ENCODE measurements around the gene OR2T11. TPM values are rescaled to one million over a fixed set of nuclear protein-coding genes. Genes with fewer than 3 reads are reported as not detected.
"Not testable (repeated sequence)": the region's sequence is repeated elsewhere in the genome, so short reads cannot be mapped to it uniquely, and the experiment has no call there.

OR2T11 gene
- total RNA-seq, 4 donors from 2014 or later: not detected

- Histone ChIP-seq H3K4me3 (no peak overlapping the region), H3K27ac (no peak overlapping the region), H3K36me3 (no peaks in the 10 kb centered on the region), H3K4me1 (no peaks in the 10 kb centered on the region), H3K27me3 (no peaks in the 10 kb centered on the region), H3K9me3 (no peaks in the 10 kb centered on the region)
- 83 to 89% methylated on average over 3 of the region's 3 CpGs for WGBS, 2 donors
- intact Hi-C loops (cut with DNase I): no loop called here
- DNase-seq: no peak
- TF ChIP-seq CTCF (IDR thresholded peaks at IDR 0.05) (no peak), POLR2A (IDR thresholded peaks at IDR 0.05) (no peak)
Measured at GRCh38 chr1:248589334-248589733, 45.6 kb downstream of the OR2T11 start.

- no peaks in the 10 kb centered on the region for H3K27me3 ChIP-seq
- intact Hi-C loops (cut with DNase I): no loop called here
- no peaks in the 10 kb centered on the region for H3K36me3 ChIP-seq
- H3K4me1 ChIP-seq: no peaks in the 10 kb centered on the region
- no peaks in the 10 kb centered on the region for H3K9me3 ChIP-seq
- no peak overlapping the region for H3K27ac ChIP-seq
- TF ChIP-seq CTCF (IDR thresholded peaks at IDR 0.05) (no peak), POLR2A (IDR thresholded peaks at IDR 0.05) (no peak)
- H3K4me3 ChIP-seq: no peak overlapping the region
- DNase-seq: no peak
- WGBS, 2 donors: 60 to 62% methylated on average over 3 of the region's 3 CpGs
Measured at GRCh38 chr1:248585266-248585665, 49.6 kb downstream of the OR2T11 start.

GRCh38 chr1:248576260-248576980, 58.5 kb downstream of the OR2T11 start:
- Histone ChIP-seq H3K9me3 (no peaks in the 10 kb centered on the region), H3K4me1 (no peaks in the 10 kb centered on the region), H3K4me3 (no peak overlapping the region), H3K27me3 (no peaks in the 10 kb centered on the region), H3K27ac (no peak overlapping the region), H3K36me3 (no peaks in the 10 kb centered on the region)
- intact Hi-C loops (cut with DNase I): no loop called here
- DNase-seq: no peak
- 71 to 72% methylated on average over 9 of the region's 9 CpGs for WGBS, 2 donors
- TF ChIP-seq CTCF (IDR thresholded peaks at IDR 0.05) (no peak), POLR2A (IDR thresholded peaks at IDR 0.05) (no peak)

- H3K36me3 ChIP-seq; H3K4me1 ChIP-seq; intact Hi-C loops (cut with DNase I); H3K4me3 ChIP-seq; DNase-seq; H3K27ac ChIP-seq; H3K27me3 ChIP-seq; H3K9me3 ChIP-seq: not testable (repeated sequence)
- WGBS, 2 donors: 76 to 88% methylated on average over 3 of the region's 3 CpGs
Measured at GRCh38 chr1:248574657-248575056, 60.2 kb downstream of the OR2T11 start, which contains the start of gene OR2T34. OR2T34 (minus strand) TSS chr1:248574757; CDS start chr1:248574757, 0 bp downstream.

GRCh38 chr1:248573856-248574255, 61.0 kb downstream of the OR2T11 start:
- H3K4me3 ChIP-seq; H3K4me1 ChIP-seq; DNase-seq; intact Hi-C loops (cut with DNase I); H3K36me3 ChIP-seq; H3K27me3 ChIP-seq; H3K9me3 ChIP-seq; H3K27ac ChIP-seq: not testable (repeated sequence)
- WGBS, 2 donors: 80% methylated on average over 2 of the region's 8 CpGs; no CpG with 5 or more reads in 1 of the 2 donors

Small RNA genes within 50 kb of the gene (small RNA-seq; reads per million reads assigned to genes)
- gene RF00019: 0 reads per million in 4 donors

Other genes with a start within 250 kb of the OR2T11 start
- not detected for gene OR2T1, start 232.0 kb downstream of the OR2T11 start, total RNA-seq
- gene OR2T2, start 189.5 kb downstream of the OR2T11 start, total RNA-seq: not detected
- not detected for gene OR2T3, start 161.7 kb downstream of the OR2T11 start, total RNA-seq
- not detected for gene OR2T5, start 146.5 kb downstream of the OR2T11 start, total RNA-seq
- not detected for gene OR2G6, start 127.0 kb downstream of the OR2T11 start, total RNA-seq
- not detected for gene OR2T29, start 72.3 kb downstream of the OR2T11 start, total RNA-seq
- gene OR2T34, start 60.3 kb downstream of the OR2T11 start, total RNA-seq: not detected
- not detected for gene OR2T10, start 37.4 kb downstream of the OR2T11 start, total RNA-seq
- gene OR2T35, start 10.2 kb upstream of the OR2T11 start, total RNA-seq: not detected
- not detected for gene OR2T27, start 20.4 kb upstream of the OR2T11 start, total RNA-seq
- gene OR14I1, start 67.7 kb upstream of the OR2T11 start, total RNA-seq: not detected
- not detected for gene LYPD8, start 120.7 kb upstream of the OR2T11 start, total RNA-seq
- 10 to 100 TPM; 19.2 to 23.1 (median 21.9) TPM for gene SH3BP5L, start 190.8 kb upstream of the OR2T11 start, total RNA-seq
- 10 to 100 TPM; 22.3 to 25.8 (median 24.0) TPM for gene ZNF672, start 203.1 kb upstream of the OR2T11 start, total RNA-seq
- gene ZNF692, start 224.0 kb upstream of the OR2T11 start, total RNA-seq: 10 to 100 TPM; 35.7 to 67.9 (median 40.7) TPM